RWPE2 (cell line): ENCODE results near the gene ABCC3.

Experiments
- ATAC-seq: fragments of 200-7000 bp; cut with Tn5 transposase; 3 replicates; pipeline ENCODE4 v1.9.1; 2021; ENCODE audit warnings: low read depth
- DNase-seq: peaks from one replicate; pipeline ENCODE4 v3.0.0-alpha.2; 2020; ENCODE audit warnings: low spot score
- H3K27ac ChIP-seq: fragments of 450-650 bp; 2 replicates; pipeline ENCODE4 v1.5.1; 2017; ENCODE audit warnings: mild to moderate bottlenecking; ENCODE audit not compliant: poor library complexity, severe bottlenecking
- H3K27me3 ChIP-seq: fragments of 250-450 bp; sonication (Bioruptor Pico); 2 replicates; pipeline ENCODE4 v1.5.1; 2021; ENCODE audit warnings: mild to moderate bottlenecking, moderate library complexity; ENCODE audit not compliant: insufficient read depth, poor library complexity, severe bottlenecking
- H3K36me3 ChIP-seq: fragments of 250-450 bp; sonication (Bioruptor Pico); 2 replicates; pipeline ENCODE4 v1.5.1; 2020; ENCODE audit warnings: low read depth, mild to moderate bottlenecking, moderate library complexity
- H3K4me1 ChIP-seq: fragments of 250-450 bp; sonication (Bioruptor Pico); 2 replicates; pipeline ENCODE4 v1.5.1; 2021; ENCODE audit warnings: mild to moderate bottlenecking, moderate library complexity; ENCODE audit not compliant: insufficient read depth, poor library complexity, severe bottlenecking
- H3K4me3 ChIP-seq: fragments of 250-450 bp; sonication (Bioruptor Pico); 2 replicates; pipeline ENCODE4 v1.5.1; 2021; ENCODE audit warnings: mild to moderate bottlenecking, moderate library complexity; ENCODE audit not compliant: severe bottlenecking
- H3K9me3 ChIP-seq: fragments of 250-450 bp; sonication (Bioruptor Pico); 2 replicates; pipeline ENCODE4 v1.5.1; 2021; ENCODE audit warnings: mild to moderate bottlenecking, moderate library complexity; ENCODE audit not compliant: severe bottlenecking
- CTCF ChIP-seq: fragments of 450-650 bp; IDR thresholded peaks from one replicate; pipeline ENCODE4 v1.5.1; 2017; ENCODE audit warnings: mild to moderate bottlenecking, moderate library complexity; ENCODE audit not compliant: poor library complexity, severe bottlenecking

ABCC3 gene

GRCh38 chr17:50594128-50594823, 40.4 kb upstream of the ABCC3 start:
- Histone ChIP-seq H3K27ac (no peak overlapping the region), H3K27me3 (no peaks in the 10 kb centered on the region), H3K4me1 (no peaks in the 10 kb centered on the region), H3K36me3 (no peaks in the 10 kb centered on the region), H3K9me3 (no peaks in the 10 kb centered on the region), H3K4me3 (no peak overlapping the region)
- DNase-seq = no peak
- TF ChIP-seq CTCF = no peak
- no peak for ATAC-seq

- Histone ChIP-seq H3K27me3 (no peaks in the 10 kb centered on the region), H3K4me1 (no peaks in the 10 kb centered on the region), H3K36me3 (no peaks in the 10 kb centered on the region), H3K9me3 (no peaks in the 10 kb centered on the region), H3K4me3 (no peak overlapping the region), H3K27ac (no peak overlapping the region)
- DNase-seq = no peak
- no peak for ATAC-seq
- TF ChIP-seq CTCF = no peak
Observed at GRCh38 chr17:50594892-50595291, 39.8 kb upstream of the ABCC3 start.

DNA sequence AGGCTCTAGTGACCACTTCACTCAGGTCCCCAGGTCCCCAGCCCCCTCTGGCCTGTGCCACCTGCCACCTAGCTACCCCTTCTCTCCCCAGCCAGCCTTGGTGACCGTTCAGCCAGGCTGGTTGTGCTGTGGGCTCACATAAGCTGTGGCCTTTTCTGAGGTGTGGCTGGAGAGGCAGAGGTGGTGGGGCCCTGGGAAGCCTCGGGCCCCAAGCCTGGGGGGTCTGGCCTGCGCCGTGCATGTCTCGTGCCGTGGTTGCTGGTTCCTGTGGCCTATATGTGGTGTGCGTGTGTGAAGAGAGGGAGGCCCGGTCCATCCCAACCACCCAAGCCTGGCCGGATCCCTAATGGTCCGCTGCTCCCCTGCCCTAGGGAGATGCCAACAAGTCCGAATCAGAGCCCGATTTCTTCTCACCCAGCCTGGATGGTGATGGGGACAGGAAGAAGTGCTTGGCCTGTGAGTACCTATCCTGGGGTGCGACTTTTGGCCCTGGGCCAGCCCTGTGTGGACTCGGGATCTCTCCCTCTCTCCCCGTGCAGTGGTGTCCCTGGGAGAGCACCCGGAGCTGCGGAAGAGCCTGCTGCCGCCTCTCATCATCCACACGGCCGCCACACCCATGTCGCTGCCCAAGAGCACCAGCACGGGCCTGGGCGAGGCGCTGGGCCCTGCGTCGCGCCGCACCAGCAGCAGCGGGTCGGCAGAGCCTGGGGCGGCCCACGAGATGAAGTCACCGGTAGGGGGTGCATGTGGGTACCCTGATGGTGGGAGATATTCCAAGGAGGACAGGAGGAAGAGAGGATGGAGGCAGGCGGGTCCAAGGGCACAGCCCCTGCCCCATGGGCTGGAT, 38.3 kb upstream of the ABCC3 start:
- Histone ChIP-seq H3K9me3 (no peaks in the 10 kb centered on the region), H3K36me3 (no peaks in the 10 kb centered on the region), H3K4me3 (no peak overlapping the region), H3K27me3 (no peaks in the 10 kb centered on the region), H3K4me1 (no peaks in the 10 kb centered on the region), H3K27ac (no peak overlapping the region)
- DNase-seq (no peak), ATAC-seq (no peak; the same call in 2 of the 3 replicates)
- TF ChIP-seq CTCF = peak; percentile 17

- DNase-seq (no peak), ATAC-seq (no peak)
- no peak for TF ChIP-seq CTCF
- Histone ChIP-seq H3K36me3 (no peaks in the 10 kb centered on the region), H3K9me3 (no peaks in the 10 kb centered on the region), H3K4me3 (no peak overlapping the region), H3K27ac (no peak overlapping the region), H3K27me3 (no peaks in the 10 kb centered on the region), H3K4me1 (no peaks in the 10 kb centered on the region)
Observed at GRCh38 chr17:50598487-50598886, 36.2 kb upstream of the ABCC3 start.

GRCh38 chr17:50599606-50600005, 35.1 kb upstream of the ABCC3 start:
- Histone ChIP-seq H3K36me3 (no peaks in the 10 kb centered on the region), H3K27me3 (no peaks in the 10 kb centered on the region), H3K9me3 (no peaks in the 10 kb centered on the region), H3K27ac (no peak overlapping the region), H3K4me1 (no peaks in the 10 kb centered on the region), H3K4me3 (no peak overlapping the region)
- DNase-seq (no peak), ATAC-seq (no peak)
- TF ChIP-seq CTCF = no peak
